Neutrophil (primary cell): ENCODE results near the gene KLHL14.
"Not testable (repeated sequence)": the region's sequence is repeated elsewhere in the genome, so short reads cannot be mapped to it uniquely, and the experiment has no call there.

Experiments used
- H3K27ac ChIP-seq: fragments of 200-600 bp; sonication (generic); 2 replicates; pipeline ENCODE4 v1.5.1; 2016; ENCODE audit warnings: mild to moderate bottlenecking, moderate library complexity
- H3K27me3 ChIP-seq: fragments of 200-600 bp; sonication (generic); 2 replicates; pipeline ENCODE4 v1.6.0; 2016; ENCODE audit warnings: mild to moderate bottlenecking
- H3K36me3 ChIP-seq: fragments of 200-600 bp; sonication (generic); 2 replicates; pipeline ENCODE4 v1.5.1; 2017
- H3K4me1 ChIP-seq, 2 experiments: fragments of 200-600 bp in 1 of 2; sonication (generic) in 1 of 2; 1 replicate in 1 of 2; 2 replicates in 1 of 2; pipeline versions ENCODE4 v1.5.1 to v1.6.1; 2013 to 2016; ENCODE audit warnings: low read depth in 1 of 2, low read length in 1 of 2, mild to moderate bottlenecking in 1 of 2, moderate library complexity in 1 of 2; ENCODE audit not compliant: control insufficient read depth in 1 of 2, insufficient read depth in 1 of 2
- H3K4me3 ChIP-seq, 2 experiments: fragments of 200-600 bp in 1 of 2; sonication (generic) in 1 of 2; 1 replicate in 1 of 2; 2 replicates in 1 of 2; pipeline ENCODE4 v1.5.1; 2013 to 2016; ENCODE audit warnings: low read depth in 1 of 2, low read length in 1 of 2, mild to moderate bottlenecking in 1 of 2, moderate library complexity in 1 of 2
- H3K9me3 ChIP-seq: fragments of 200-600 bp; sonication (generic); 2 replicates; pipeline ENCODE4 v1.5.1; 2016
- TF ChIP-seq, protein P1 (sequence below): fragments of 200-600 bp; sonication (generic); IDR thresholded peaks from 2 replicates; pipeline ENCODE4 v1.5.1; 2016; ENCODE audit warnings: antibody characterized with exemption

Gene KLHL14

DNA sequence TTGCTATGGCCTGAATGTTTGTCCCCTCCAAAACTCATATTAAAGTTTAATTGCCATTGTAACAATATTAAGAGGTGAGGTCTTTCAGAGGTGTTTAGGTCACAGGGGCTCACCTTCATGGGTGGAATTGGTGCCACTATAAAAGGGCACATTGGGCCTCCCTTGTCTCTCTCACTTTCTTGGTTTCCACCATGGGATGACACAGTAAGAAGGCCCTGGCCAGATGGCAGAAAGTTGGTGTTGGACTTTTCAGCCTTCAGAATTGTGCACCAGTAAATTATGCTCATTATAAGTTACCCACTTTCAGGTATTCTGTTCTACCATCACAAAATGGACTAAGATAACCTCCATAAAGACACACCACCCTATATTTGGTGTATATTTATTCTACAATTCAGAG lies 102.1 kb downstream of the KLHL14 start:
- TF ChIP-seq, protein P1, sequence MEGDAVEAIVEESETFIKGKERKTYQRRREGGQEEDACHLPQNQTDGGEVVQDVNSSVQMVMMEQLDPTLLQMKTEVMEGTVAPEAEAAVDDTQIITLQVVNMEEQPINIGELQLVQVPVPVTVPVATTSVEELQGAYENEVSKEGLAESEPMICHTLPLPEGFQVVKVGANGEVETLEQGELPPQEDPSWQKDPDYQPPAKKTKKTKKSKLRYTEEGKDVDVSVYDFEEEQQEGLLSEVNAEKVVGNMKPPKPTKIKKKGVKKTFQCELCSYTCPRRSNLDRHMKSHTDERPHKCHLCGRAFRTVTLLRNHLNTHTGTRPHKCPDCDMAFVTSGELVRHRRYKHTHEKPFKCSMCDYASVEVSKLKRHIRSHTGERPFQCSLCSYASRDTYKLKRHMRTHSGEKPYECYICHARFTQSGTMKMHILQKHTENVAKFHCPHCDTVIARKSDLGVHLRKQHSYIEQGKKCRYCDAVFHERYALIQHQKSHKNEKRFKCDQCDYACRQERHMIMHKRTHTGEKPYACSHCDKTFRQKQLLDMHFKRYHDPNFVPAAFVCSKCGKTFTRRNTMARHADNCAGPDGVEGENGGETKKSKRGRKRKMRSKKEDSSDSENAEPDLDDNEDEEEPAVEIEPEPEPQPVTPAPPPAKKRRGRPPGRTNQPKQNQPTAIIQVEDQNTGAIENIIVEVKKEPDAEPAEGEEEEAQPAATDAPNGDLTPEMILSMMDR: no peak
- Histone ChIP-seq H3K36me3 (no peaks in the 10 kb centered on the region), H3K9me3 (no peaks in the 10 kb centered on the region), H3K27ac (no peak overlapping the region), H3K4me3 (no peak overlapping the region), H3K27me3 (no peaks in the 10 kb centered on the region), H3K4me1 (no peaks in the 10 kb centered on the region)

DNA sequence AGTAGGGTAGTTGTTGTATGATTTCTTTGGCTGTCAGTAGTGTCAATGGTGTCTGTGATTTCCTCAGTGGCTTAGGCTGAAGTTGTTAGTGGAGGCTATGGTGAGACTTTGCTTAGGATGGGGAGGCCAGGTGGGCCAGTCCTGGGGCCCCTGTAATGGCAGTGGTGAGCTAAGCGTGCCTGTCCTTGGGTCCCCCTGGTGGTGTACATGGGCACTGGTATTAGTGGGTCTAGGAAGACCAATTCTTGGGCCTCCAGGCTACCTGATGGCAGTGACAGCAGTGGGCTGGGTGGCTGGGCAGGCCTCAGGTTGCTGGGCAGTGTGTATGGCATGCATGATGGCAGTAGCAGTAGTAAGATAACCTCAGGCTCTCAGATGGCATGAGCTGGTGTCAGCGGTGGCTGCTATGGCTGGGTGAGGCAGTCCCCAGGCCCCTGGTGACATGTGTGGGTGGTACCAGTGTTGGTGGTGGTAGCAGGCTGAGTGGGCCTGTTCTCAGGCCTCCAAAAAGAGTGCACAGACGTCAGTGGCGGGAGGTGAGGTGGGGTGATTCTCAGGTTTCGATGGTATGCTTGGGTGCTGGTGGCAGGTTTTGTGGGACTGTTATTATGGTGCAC lies 103.2 kb downstream of the KLHL14 start:
- no peaks in the 10 kb centered on the region for H3K9me3 ChIP-seq
- no peaks in the 10 kb centered on the region for H3K36me3 ChIP-seq
- H3K4me1 ChIP-seq: no peaks in the 10 kb centered on the region
- TF ChIP-seq, protein P1: no peak
- H3K27me3 ChIP-seq: no peaks in the 10 kb centered on the region
- no peak overlapping the region for H3K27ac ChIP-seq
- no peak overlapping the region for H3K4me3 ChIP-seq

GRCh38 chr18:32668956-32669355 lies 103.9 kb downstream of the KLHL14 start:
- no peak overlapping the region for H3K27ac ChIP-seq
- no peaks in the 10 kb centered on the region for H3K4me1 ChIP-seq
- no peaks in the 10 kb centered on the region for H3K27me3 ChIP-seq
- no peaks in the 10 kb centered on the region for H3K9me3 ChIP-seq
- TF ChIP-seq, protein P1: no peak
- no peak overlapping the region for H3K4me3 ChIP-seq
- H3K36me3 ChIP-seq: no peaks in the 10 kb centered on the region

DNA sequence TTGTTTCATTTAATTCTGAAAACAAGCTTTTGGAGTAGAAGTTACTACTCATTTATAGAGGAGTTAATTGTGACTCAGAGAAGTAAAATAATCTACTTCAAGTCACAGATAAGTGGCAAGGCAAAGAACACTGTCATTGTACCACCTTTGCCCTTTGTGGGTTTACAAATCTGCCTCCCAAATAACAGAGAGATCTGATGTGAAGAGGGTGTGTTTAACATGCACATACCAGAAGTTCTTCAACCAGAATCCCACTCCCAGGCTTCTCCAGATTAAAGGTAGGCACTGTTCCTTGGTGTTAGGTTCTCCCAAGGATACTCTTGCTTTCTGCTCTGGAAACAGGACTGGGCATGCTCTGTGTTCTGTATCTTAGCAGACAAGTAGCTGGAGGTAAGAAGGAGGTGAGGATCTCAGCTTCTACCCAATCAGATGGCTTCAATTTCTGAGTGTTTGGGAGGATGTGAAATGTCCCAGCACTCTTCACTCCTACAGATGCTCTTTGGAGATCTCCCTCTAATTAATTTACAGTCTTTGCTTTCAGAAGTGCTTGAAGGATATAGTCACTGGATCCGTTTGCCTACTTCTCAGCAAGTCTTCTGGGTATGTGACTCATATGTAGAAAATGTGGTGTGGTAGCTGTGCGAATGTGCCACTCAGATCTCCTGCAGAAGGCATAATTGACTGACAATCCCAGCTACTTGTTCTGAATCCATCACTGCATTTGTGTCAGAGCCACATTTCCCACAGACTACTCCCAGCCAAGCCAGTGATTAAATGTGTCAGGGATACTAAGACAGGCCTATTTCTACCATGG lies 111.1 kb downstream of the KLHL14 start:
- TF ChIP-seq, protein P1: no peak
- H3K9me3 ChIP-seq: no peaks in the 10 kb centered on the region
- no peak overlapping the region for H3K4me3 ChIP-seq
- no peak overlapping the region for H3K27ac ChIP-seq
- no peaks in the 10 kb centered on the region for H3K27me3 ChIP-seq
- H3K36me3 ChIP-seq: no peaks in the 10 kb centered on the region
- no peaks in the 10 kb centered on the region for H3K4me1 ChIP-seq

- H3K36me3 ChIP-seq, H3K4me1 ChIP-seq, H3K9me3 ChIP-seq, H3K4me3 ChIP-seq, H3K27ac ChIP-seq, H3K27me3 ChIP-seq: not testable (repeated sequence)
Measured at GRCh38 chr18:32654507-32654906, 118.3 kb downstream of the KLHL14 start.

DNA sequence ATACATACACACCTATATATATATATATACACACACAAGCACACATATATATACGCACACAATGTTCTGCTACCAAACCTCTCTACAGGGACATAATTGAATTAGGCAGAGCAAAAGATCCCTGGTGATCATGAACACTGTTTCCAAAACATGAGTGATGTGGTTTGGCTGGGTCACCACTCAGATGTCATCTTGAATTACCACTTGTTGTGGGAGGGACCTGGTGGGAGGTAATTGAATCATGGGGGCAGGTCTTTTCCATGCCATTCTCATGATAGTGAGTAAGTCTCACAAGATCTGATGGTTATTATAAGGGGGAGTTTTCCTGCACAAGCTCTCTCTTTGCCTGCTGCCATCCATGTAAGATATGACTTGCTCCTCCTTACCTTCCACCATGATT lies 135.2 kb downstream of the KLHL14 start:
- H3K27me3 ChIP-seq, H3K9me3 ChIP-seq, H3K36me3 ChIP-seq, H3K27ac ChIP-seq, H3K4me3 ChIP-seq, H3K4me1 ChIP-seq: not testable (repeated sequence)
